Esophagus muscularis mucosa (tissue), 4 donors: Measurements from ENCODE around the gene SDC1. TPM values are rescaled to one million over a fixed set of nuclear protein-coding genes. Genes with fewer than 3 reads are reported as not detected.
A peak's percentile ranks its signal among the peaks of the same experiment; 100 is the strongest.
"Not testable (repeated sequence)": the region's sequence is repeated elsewhere in the genome, so short reads cannot be mapped to it uniquely, and the experiment has no call there.

Experiments used
- DNase-seq: peaks from one replicate; pipeline ENCODE4 v3.0.0-alpha.2; 2017; ENCODE audit errors: extremely low spot score
- H3K27ac ChIP-seq, 4 donors: fragments of 200-600 bp; sonication (generic); replicated peaks in 1 of 4; 1 replicate in 3 of 4; 2 replicates in 1 of 4; pipeline ENCODE4 v1.5.1; 2016 to 2019; ENCODE audit warnings: mild to moderate bottlenecking in 1 of 4
- H3K27me3 ChIP-seq, 4 donors: fragments of 200-600 bp; sonication (generic); one replicate each; pipeline versions ENCODE4 v1.5.1 to v1.6.0; 2016 to 2019
- H3K36me3 ChIP-seq, 4 donors: fragments of 200-600 bp; sonication (generic); one replicate each; pipeline ENCODE4 v1.5.1; 2016 to 2019
- H3K4me1 ChIP-seq, 4 donors: fragments of 200-600 bp; sonication (generic); one replicate each; pipeline ENCODE4 v1.5.1; 2016 to 2019
- H3K4me3 ChIP-seq, 4 donors: fragments of 200-600 bp; sonication (generic); 1 replicate in 2 of 4; 2 replicates in 2 of 4; pipeline ENCODE4 v1.5.1; 2016 to 2019; ENCODE audit warnings: mild to moderate bottlenecking in 4 of 4, moderate library complexity in 1 of 4
- H3K9me3 ChIP-seq, 4 donors: fragments of 200-600 bp; sonication (generic); 1 replicate in 3 of 4; 2 replicates in 1 of 4; pipeline ENCODE4 v1.5.1; 2016 to 2019
- CTCF ChIP-seq, 3 experiments: fragments of 200-600 bp in 2 of 3; fragments of 450-650 bp in 1 of 3; sonication (generic) in 2 of 3; IDR thresholded peaks; one replicate each; pipeline ENCODE4 v1.5.1; 2017 to 2019; ENCODE audit warnings: antibody characterized with exemption in 3 of 3, mild to moderate bottlenecking in 2 of 3, moderate library complexity in 1 of 3
- EP300 ChIP-seq: sonication (generic); formaldehyde crosslinking; IDR thresholded peaks from one replicate; pipeline ENCODE4 v1.6.1; 2017; ENCODE audit warnings: antibody characterized with exemption
- POLR2A ChIP-seq: fragments of 450-650 bp; IDR thresholded peaks from one replicate; pipeline ENCODE4 v1.6.1; 2017; ENCODE audit warnings: antibody characterized with exemption, moderate library complexity, mild to moderate bottlenecking, low read depth
- POLR2AphosphoS5 ChIP-seq, 2 donors: sonication (generic); formaldehyde crosslinking; IDR thresholded peaks; one replicate each; pipeline ENCODE4 v1.6.1; 2017; ENCODE audit warnings: antibody characterized with exemption in 2 of 2
- WGBS: methylation state at CpG from one replicate; pipeline ENCODE4 v1.1.5; 2018; 5-methylcytosine and 5-hydroxymethylcytosine counted together
- intact Hi-C: fragments of 100-400 bp; cut with DNase I; formaldehyde crosslinking; loops from one replicate; pipeline ENCODE4 v1.15.1; 2023
- total RNA-seq, 4 donors: library from RNA; depleted of rRNA; stranded (reverse); fragments of >200 nt; gene quantifications; one replicate each; pipeline versions ENCODE4 v1.1.0 to v1.2.1, GENCODE V29; 2016

The SDC1 gene
- total RNA-seq, 4 donors from 2014 or later: 0.33 to 1.6 (median 0.47) TPM

GRCh38 chr2:20242727-20243377, 17.9 kb upstream of the SDC1 start:
- no peak overlapping the region for H3K4me3 ChIP-seq
- peak; percentile 78 for DNase-seq
- TF ChIP-seq POLR2A: no peak
- no peak for TF ChIP-seq EP300
- TF ChIP-seq POLR2AphosphoS5 (IDR thresholded peaks at IDR 0.05): no peak
- TF ChIP-seq CTCF (IDR thresholded peaks at IDR 0.05): no peak
- no peaks in the 10 kb centered on the region for H3K27me3 ChIP-seq
- intact Hi-C loops: no loop called here
- H3K9me3 ChIP-seq: no peaks in the 10 kb centered on the region
- H3K27ac ChIP-seq: no peak overlapping the region
- peaks cover 0 to 9% (median 7%) of the 10 kb centered on the region in 4 donors for H3K4me1 ChIP-seq
- 75% methylated on average over 9 of the region's 9 CpGs for WGBS
- peaks cover 12 to 17% (median 14%) of the 10 kb centered on the region in 4 donors for H3K36me3 ChIP-seq

GRCh38 chr2:20241973-20242726, 17.2 kb upstream of the SDC1 start:
- H3K4me3 ChIP-seq: peak overlapping the region in 1 of 4 donors; percentile 16
- no peaks in the 10 kb centered on the region for H3K9me3 ChIP-seq
- DNase-seq: peak; percentile 75
- WGBS: 49% methylated on average over 34 of the region's 43 CpGs
- H3K36me3 ChIP-seq: peaks cover 8 to 10% (median 9%) of the 10 kb centered on the region in 4 donors
- TF ChIP-seq EP300 (no peak), CTCF (IDR thresholded peaks at IDR 0.05) (peak; percentile 28 to 51 (median 33))
- no peaks in the 10 kb centered on the region for H3K27me3 ChIP-seq
- no peak overlapping the region for H3K27ac ChIP-seq
- H3K4me1 ChIP-seq: peaks cover 0 to 9% (median 7%) of the 10 kb centered on the region in 4 donors
- intact Hi-C loops: no loop called here

- intact Hi-C loops: not testable (repeated sequence)
- WGBS: 96% methylated on average over 6 of the region's 6 CpGs
These were observed 15.4 kb upstream of the SDC1 start for GRCh38 chr2:20240291-20240690.

GRCh38 chr2:20236496-20236895, 11.6 kb upstream of the SDC1 start:
- DNase-seq: no peak
- peaks cover 0 to 11% (median 0%) of the 10 kb centered on the region in 4 donors for H3K27me3 ChIP-seq
- no peak for TF ChIP-seq EP300
- no peak for TF ChIP-seq POLR2AphosphoS5 (IDR thresholded peaks at IDR 0.05)
- TF ChIP-seq POLR2A: no peak
- TF ChIP-seq CTCF (IDR thresholded peaks at IDR 0.05): no peak
- intact Hi-C loops: no loop called here
- H3K36me3 ChIP-seq: no peaks in the 10 kb centered on the region
- no peak overlapping the region for H3K4me3 ChIP-seq
- WGBS: 82% methylated on average over 5 of the region's 5 CpGs
- H3K9me3 ChIP-seq: no peaks in the 10 kb centered on the region
- peaks cover 0 to under 1% (median 0%) of the 10 kb centered on the region in 4 donors for H3K4me1 ChIP-seq
- no peak overlapping the region for H3K27ac ChIP-seq

More at GRCh38 chr2:20240291-20240690, 15.4 kb upstream of the SDC1 start:
- H3K4me1 ChIP-seq, H3K4me3 ChIP-seq, DNase-seq, H3K36me3 ChIP-seq, H3K27me3 ChIP-seq, H3K9me3 ChIP-seq, H3K27ac ChIP-seq: not testable (repeated sequence)

- no peaks in the 10 kb centered on the region for H3K36me3 ChIP-seq
- intact Hi-C loops: no loop called here
- H3K27me3 ChIP-seq: peaks cover 0 to 15% (median 0%) of the 10 kb centered on the region in 4 donors
- TF ChIP-seq POLR2A (no peak), EP300 (no peak), POLR2AphosphoS5 (IDR thresholded peaks at IDR 0.05) (no peak), CTCF (IDR thresholded peaks at IDR 0.05) (no peak)
- WGBS: 90% methylated on average over 9 of the region's 10 CpGs
- no peak overlapping the region for H3K27ac ChIP-seq
- DNase-seq: peak; percentile 72
- H3K9me3 ChIP-seq: no peaks in the 10 kb centered on the region
- H3K4me1 ChIP-seq: no peaks in the 10 kb centered on the region
- H3K4me3 ChIP-seq: no peak overlapping the region
These were observed 10.8 kb upstream of the SDC1 start for GRCh38 chr2:20235655-20236305.

GRCh38 chr2:20234597-20234996, 9.7 kb upstream of the SDC1 start:
- H3K27ac ChIP-seq, H3K9me3 ChIP-seq, H3K4me3 ChIP-seq, DNase-seq, H3K36me3 ChIP-seq, H3K4me1 ChIP-seq, intact Hi-C loops: not testable (repeated sequence)
- peaks cover 0 to 15% (median 0%) of the 10 kb centered on the region in 4 donors for H3K27me3 ChIP-seq
- WGBS: 78% methylated on average over 2 of the region's 2 CpGs
